Ishikawa (cell line): ENCODE data around the gene NDRG2.

Experiments
- CEBPB ChIP-seq: IDR thresholded peaks from 2 replicates; pipeline ENCODE4 v1.6.1; 2012
- CREB1 ChIP-seq: IDR thresholded peaks from 2 replicates; pipeline ENCODE4 v1.6.1; 2012; ENCODE audit warnings: low read depth
- EGR1 ChIP-seq: IDR thresholded peaks from 2 replicates; pipeline ENCODE4 v1.6.1; 2012
- EP300 ChIP-seq: IDR thresholded peaks from 2 replicates; pipeline ENCODE4 v1.6.1; 2012; ENCODE audit warnings: borderline replicate concordance
- FOXM1 ChIP-seq: IDR thresholded peaks from 2 replicates; pipeline ENCODE4 v1.6.1; 2012; ENCODE audit warnings: low read depth, borderline replicate concordance
- MAX ChIP-seq: IDR thresholded peaks from 2 replicates; pipeline ENCODE4 v1.6.1; 2012
- NFIC ChIP-seq: IDR thresholded peaks from 2 replicates; pipeline ENCODE4 v1.6.1; 2012
- RAD21 ChIP-seq: IDR thresholded peaks from 2 replicates; pipeline ENCODE4 v1.6.1; 2012; ENCODE audit warnings: low read depth
- REST ChIP-seq: IDR thresholded peaks from 2 replicates; pipeline ENCODE4 v1.6.1; 2012; ENCODE audit warnings: low read depth, mild to moderate bottlenecking
- TAF1 ChIP-seq: IDR thresholded peaks from 2 replicates; pipeline ENCODE4 v1.6.1; 2012; ENCODE audit warnings: low read depth, mild to moderate bottlenecking
- TCF12 ChIP-seq: IDR thresholded peaks from 2 replicates; pipeline ENCODE4 v1.6.1; 2012; ENCODE audit warnings: low read depth
- TEAD4 ChIP-seq: IDR thresholded peaks from 2 replicates; pipeline ENCODE4 v1.6.1; 2012
- USF1 ChIP-seq: IDR thresholded peaks from 2 replicates; pipeline ENCODE4 v1.6.1; 2012
- YY1 ChIP-seq: IDR thresholded peaks from 2 replicates; pipeline ENCODE4 v1.6.1; 2012; ENCODE audit warnings: low read depth
- ZBTB7A ChIP-seq: IDR thresholded peaks from 2 replicates; pipeline ENCODE4 v1.6.1; 2012; ENCODE audit warnings: low read depth

The NDRG2 gene

GRCh38 chr14:21024585-21025370 is at the start of gene NDRG2:
TSS of gene NDRG2 (minus strand) at chr14:21025061. CDS start at chr14:21023315, 1,746 bp downstream.
- TF ChIP-seq MAX (peak; percentile 8; the same call in 1 of the 2 replicates), ZBTB7A (0 out of 2 replicates have a peak, but pooled peaks have one; percentile 38), CEBPB (no peak), EGR1 (peak; percentile 42; the same call in 1 of the 2 replicates), EP300 (peak; percentile 39; the same call in 1 of the 2 replicates), CREB1 (no peak), TAF1 (peak; percentile 37; the same call in 1 of the 2 replicates)

DNA sequence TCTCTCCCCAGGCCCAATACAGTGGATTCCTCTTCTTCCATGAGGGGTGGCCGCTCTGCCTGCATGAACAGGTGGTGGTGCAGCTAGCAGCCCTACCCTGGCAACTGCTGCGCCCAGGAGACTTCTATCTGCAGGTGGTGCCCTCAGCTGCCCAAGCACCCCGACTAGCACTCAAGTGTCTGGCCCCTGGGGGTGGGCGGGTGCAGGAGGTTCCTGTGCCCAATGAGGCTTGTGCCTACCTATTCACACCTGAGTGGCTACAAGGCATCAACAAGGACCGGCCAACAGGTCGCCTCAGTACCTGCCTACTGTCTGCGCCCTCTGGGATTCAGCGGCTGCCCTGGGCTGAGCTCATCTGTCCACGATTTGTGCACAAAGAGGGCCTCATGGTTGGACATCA is 49.1 kb upstream of the NDRG2 start:
- no peak for TF ChIP-seq CEBPB
- no peak for TF ChIP-seq EP300
- no peak for TF ChIP-seq CREB1
- TF ChIP-seq TCF12, result no peak
- no peak for TF ChIP-seq YY1
- no peak for TF ChIP-seq EGR1
- no peak for TF ChIP-seq RAD21

DNA sequence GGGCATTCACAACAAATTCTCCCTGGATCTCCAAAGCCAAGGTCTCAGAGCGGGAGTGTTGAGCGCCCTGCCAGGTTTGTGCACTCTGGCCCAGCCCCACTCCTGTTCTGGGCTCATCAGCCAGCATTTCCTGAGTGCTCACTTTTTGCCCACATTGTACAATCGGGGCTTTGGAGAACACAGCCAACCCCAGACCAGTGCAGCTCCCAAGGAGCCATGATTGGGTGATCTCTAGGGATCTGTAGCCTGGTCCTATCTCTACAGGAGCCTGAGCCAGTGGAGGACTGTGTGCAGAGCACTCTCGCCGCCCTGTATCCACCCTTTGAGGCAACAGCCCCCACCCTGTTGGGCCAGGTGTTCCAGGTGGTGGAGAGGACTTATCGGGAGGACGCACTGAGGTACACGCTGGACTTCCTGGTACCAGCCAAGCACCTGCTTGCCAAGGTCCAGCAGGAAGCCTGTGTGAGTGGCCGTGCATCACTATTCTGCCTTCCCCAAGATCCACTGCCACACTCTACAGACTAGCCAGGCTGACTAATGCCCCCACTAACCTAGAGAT is 48.0 kb upstream of the NDRG2 start:
- TF ChIP-seq NFIC (no peak), ZBTB7A (no peak), CEBPB (no peak), TEAD4 (no peak), EGR1 (no peak), YY1 (no peak), FOXM1 (no peak), REST (no peak), TAF1 (no peak), RAD21 (no peak), USF1 (no peak), CREB1 (no peak), EP300 (no peak)

DNA sequence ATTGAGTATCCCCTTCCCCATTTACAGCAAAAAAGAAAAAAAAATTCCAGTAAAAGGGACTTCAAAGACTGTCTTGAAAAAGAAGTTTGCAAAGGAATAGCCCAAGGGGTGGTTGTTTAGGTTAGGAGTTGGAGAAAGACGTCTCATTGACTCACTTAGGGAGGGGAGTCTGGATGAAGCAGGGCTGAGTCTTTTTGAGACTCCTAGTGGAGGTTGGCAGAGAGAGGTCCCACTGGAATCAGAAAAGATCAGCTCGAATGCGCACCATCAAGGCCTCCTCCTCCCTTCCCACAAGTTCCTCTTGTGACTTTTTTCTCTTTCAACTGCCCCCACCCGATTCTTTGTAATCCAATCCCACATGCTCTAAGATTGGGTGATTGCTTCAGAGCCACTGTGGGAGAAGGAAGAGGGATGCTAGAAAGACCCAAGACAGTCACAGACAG is 47.2 kb upstream of the NDRG2 start:
- TF ChIP-seq EP300 (no peak), TCF12 (no peak), NFIC (no peak), FOXM1 (no peak), CREB1 (no peak), ZBTB7A (no peak), MAX (no peak)

GRCh38 chr14:21071225-21072030 is 46.6 kb upstream of the NDRG2 start:
- no peak for TF ChIP-seq YY1
- TF ChIP-seq FOXM1, result no peak
- TF ChIP-seq EGR1, result peak; percentile 86
- TF ChIP-seq ZBTB7A, result peak; percentile 85
- TF ChIP-seq TEAD4, result 0 out of 2 replicates have a peak, but pooled peaks have one; percentile 3
- TF ChIP-seq NFIC, result no peak
- no peak for TF ChIP-seq USF1
- TF ChIP-seq MAX, result no peak; the same call in none of the 2 replicates
- no peak for TF ChIP-seq CREB1
- TF ChIP-seq TAF1, result 0 out of 2 replicates have a peak, but pooled peaks have one; percentile 23
- no peak for TF ChIP-seq TCF12
- TF ChIP-seq EP300, result no peak
- TF ChIP-seq REST, result no peak
- no peak for TF ChIP-seq CEBPB
- TF ChIP-seq RAD21, result no peak
